ENCODE results near the gene ALG11.
"Not testable (repeated sequence)": the region's sequence is repeated elsewhere in the genome, so short reads cannot be mapped to it uniquely, and the experiment has no call there.

DNA sequence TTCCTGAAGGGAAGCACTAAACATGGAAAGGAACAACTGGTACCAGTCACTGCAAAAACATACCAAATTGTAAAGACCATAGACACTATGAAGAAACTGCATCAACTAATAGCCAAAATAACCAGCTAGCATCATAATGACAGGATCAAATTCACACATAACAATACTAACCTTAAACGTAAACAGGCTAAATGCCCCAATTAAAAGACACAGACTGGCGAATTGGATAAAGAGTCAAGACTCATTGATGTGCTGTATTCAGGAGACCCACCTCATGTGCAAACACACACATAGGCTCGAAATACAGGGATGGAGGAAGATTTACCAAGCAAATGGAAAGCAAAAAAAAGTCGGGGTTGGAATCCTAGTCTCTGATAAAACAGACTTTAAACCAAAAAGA lies 27.3 kb upstream of the ALG11 start:
- not testable (repeated sequence) for TF ChIP-seq POLR2A (IDR thresholded peaks at IDR 0.05)
- TF ChIP-seq, protein P1, sequence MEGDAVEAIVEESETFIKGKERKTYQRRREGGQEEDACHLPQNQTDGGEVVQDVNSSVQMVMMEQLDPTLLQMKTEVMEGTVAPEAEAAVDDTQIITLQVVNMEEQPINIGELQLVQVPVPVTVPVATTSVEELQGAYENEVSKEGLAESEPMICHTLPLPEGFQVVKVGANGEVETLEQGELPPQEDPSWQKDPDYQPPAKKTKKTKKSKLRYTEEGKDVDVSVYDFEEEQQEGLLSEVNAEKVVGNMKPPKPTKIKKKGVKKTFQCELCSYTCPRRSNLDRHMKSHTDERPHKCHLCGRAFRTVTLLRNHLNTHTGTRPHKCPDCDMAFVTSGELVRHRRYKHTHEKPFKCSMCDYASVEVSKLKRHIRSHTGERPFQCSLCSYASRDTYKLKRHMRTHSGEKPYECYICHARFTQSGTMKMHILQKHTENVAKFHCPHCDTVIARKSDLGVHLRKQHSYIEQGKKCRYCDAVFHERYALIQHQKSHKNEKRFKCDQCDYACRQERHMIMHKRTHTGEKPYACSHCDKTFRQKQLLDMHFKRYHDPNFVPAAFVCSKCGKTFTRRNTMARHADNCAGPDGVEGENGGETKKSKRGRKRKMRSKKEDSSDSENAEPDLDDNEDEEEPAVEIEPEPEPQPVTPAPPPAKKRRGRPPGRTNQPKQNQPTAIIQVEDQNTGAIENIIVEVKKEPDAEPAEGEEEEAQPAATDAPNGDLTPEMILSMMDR (IDR thresholded peaks at IDR 0.05) = not testable (repeated sequence)

Measured in breast epithelium (tissue), 3 donors.